Stimulated activated CD8-positive, alpha-beta memory T cell treated with anti-CD3 and anti-CD28 coated beads, Interleukin-4, amount 100 ng/mL, for 4 hours (primary cell): ENCODE measurements around the gene ZNF579.
"Not testable (repeated sequence)": the region's sequence is repeated elsewhere in the genome, so short reads cannot be mapped to it uniquely, and the experiment has no call there.

ENCODE experiments used
- DNase-seq, 2 donors: peaks; one replicate each; pipeline ENCODE4 v3.0.0-alpha.2; 2020; ENCODE audit warnings: low read depth in 2 of 2, low spot score in 1 of 2

Gene ZNF579

GRCh38 chr19:55573929-55574328 lies 6.7 kb downstream of the ZNF579 start:
- not testable (repeated sequence) for DNase-seq

DNA sequence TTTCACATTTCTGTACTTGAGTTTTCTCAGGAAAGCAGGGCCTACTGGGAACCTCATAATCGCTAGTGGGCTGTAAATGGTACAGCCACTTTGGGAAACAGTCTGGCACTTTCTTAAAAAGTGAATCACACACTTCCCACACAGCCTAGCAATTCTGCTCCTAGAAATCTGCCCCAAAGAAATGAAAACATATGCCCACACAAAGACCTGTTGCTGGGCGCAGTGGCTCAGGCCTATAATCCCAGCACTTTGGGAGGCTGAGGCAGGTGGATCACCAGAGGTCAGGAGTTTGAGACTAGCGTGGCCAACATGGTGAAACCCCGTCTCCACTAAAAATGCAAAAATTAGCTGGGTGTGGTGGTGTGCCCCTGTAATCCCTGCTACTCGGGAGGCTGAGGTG lies 11.2 kb downstream of the ZNF579 start:
- DNase-seq = not testable (repeated sequence)

GRCh38 chr19:55567708-55568328 lies 12.8 kb downstream of the ZNF579 start:
- DNase-seq = no peak

- no peak for DNase-seq
These were observed 13.8 kb downstream of the ZNF579 start for GRCh38 chr19:55566823-55567222.

GRCh38 chr19:55563261-55563690 lies 17.4 kb downstream of the ZNF579 start:
- DNase-seq = no peak

GRCh38 chr19:55559684-55560083 lies 21.0 kb downstream of the ZNF579 start:
- no peak for DNase-seq

DNA sequence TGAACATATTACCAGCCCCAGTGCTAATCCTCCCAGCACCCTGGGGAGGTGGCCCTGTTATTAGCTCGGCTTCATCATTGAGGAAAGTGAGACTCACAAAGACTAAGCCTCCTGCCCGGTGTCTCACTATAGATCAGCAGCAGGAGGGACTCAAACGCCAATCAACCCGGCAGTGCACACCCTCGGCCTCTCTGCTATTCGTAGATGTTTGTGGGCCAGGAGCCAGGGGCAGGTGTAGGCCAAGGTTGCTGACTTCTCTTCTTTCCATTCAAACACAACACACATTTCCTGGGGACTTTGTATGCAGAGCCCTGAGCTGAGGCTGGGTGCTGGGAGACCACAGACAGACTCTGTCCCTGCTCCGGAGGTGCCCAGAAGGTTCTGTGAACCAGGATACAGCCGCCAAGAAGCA lies 25.9 kb downstream of the ZNF579 start:
- no peak for DNase-seq

- no peak for DNase-seq
These were observed 26.3 kb downstream of the ZNF579 start for GRCh38 chr19:55554302-55554701.

- no peak for DNase-seq
These were observed 27.1 kb downstream of the ZNF579 start for GRCh38 chr19:55553217-55554182.

DNA sequence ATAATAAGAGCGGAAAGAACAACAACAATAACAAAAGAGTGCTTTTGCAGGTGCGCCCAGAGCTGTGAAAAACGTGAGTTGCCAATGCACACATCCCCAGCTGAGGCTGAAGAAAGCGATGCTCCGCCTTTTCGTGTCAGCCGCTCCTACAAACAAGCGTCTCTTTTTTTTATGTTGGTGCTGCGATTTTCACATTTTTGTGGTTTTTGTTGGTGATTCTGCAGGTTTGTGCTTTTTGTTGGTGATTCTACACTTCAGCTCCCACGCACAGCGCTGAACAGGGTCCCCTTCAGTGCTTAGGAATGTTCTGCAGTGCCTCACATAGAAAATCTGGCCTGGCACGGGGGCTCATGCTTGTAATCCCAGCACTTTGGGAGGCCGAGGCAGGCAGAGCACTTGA lies 28.0 kb downstream of the ZNF579 start:
- DNase-seq = no peak

GRCh38 chr19:55552206-55552605 lies 28.4 kb downstream of the ZNF579 start:
- no peak for DNase-seq

- DNase-seq = no peak
These were observed 30.4 kb downstream of the ZNF579 start for GRCh38 chr19:55550321-55550650.

DNA sequence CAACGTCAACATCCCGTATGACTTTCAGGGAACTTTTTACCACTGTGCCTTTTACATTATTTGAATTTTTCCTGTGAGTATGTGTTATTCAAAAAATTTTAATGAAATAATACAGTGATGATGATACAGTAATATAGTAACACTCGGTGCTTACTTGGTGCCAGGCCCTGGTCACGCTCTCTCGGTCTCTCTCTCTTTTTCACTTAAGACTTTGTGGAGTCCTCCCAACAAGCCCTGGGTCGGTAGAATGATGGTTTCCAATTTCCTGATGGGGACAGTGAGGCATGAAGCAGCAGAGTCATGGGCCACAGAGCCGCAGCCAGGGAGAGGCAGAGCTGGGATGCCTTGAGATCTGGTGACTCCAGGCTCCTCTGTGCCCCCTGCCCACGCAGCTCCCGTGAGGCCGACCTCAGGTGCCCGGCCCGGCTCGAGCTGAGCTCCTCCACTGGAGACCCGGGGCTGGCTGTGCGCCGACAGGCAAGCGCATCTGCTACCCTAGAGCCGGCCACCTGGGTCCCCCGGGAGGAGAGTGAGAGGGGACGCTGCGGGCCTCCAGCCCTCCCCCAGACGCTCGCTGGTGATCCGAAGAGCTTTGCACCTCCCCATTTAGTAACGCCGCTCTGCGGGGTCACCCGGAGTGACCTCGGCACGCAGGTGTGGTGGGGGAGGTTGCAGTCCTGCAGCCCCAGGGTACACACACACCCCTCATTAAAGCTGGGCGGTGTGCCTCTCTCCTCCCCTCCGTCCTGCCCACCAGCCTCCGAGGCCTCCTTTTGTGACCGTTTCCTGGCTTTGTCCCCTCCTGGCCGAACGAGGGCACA lies 30.9 kb downstream of the ZNF579 start:
- DNase-seq = no peak

- DNase-seq = no peak
These were observed 33.6 kb downstream of the ZNF579 start for GRCh38 chr19:55546822-55547614.

DNA sequence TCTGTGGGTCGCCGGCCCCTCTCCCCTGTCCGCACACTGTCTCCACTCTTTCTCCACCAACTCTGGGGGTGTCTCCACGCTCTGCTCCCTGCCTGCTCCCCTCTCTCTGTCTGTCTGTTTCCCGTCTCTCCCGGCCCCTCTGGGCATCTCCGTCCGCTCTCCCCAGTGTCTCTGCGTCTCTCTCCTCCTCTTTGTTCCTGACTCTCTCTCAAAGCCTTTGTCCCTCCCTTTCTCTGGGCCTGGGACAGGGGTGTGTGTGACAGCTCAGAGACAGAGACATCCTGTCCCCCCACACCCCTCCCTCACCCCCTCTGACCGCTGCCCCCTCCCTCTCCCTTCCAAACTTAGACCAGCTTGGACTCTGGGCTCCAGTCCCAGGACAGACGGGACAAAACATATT lies 34.6 kb downstream of the ZNF579 start:
- no peak for DNase-seq

DNA sequence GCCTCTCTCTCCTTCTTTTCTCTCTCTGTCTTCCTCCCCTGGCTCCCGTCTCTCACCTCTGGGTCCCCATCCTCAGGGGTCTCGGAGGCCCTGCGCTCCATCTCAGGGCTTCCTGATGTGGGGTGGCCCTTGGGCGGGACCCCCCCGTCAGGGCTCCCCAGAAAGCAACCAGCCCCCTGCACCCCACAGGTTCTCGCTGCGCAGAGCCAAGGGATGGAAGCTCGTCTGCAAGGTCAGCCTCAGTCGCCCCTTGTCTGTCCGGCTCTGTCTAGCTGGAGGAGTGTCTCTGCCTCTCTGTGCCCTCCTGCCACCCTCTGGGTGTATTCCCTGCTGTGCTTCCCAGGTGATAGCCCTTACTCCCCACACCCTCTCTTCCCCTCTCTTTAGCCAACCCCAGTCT lies 35.2 kb downstream of the ZNF579 start, which contains the start of gene SBK3:
SBK3 (minus strand) TSS at position 101 of the 400 bp plus-strand sequence; CDS start at position 101, 0 bp downstream.
- no peak for DNase-seq

DNA sequence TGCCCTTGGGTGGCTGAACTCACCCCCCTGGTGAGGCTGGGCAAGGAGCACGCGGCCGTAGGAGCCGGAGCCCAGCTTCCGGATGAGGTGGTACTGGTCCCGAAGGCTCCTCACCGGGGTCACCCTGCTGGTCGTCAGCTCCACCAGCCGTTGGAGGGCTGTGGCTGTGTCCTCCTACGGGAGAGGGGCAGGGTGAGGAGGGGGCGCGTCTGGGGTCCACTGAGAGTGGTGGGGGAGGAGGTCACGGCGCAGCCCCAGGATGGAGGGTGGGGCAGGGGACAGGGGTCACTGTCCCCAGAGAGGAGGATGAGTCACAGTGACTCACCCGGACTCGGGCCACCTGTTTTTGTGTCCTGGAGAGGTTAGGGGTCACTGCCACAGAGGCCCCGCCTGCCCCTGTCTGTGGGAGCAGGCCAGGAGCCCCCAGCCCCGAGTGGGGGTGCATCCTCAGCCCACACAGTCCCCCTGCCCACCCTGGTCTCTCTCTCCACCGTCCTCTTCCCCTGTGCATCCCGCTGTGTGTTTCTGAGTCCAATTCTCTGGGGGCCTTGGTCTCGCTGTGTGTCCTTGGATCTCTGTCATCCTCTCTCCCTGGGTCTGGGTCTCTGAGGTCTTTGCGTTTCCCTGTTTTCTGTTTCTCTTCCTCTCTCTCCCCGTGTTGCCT lies 35.7 kb downstream of the ZNF579 start:
- no peak for DNase-seq

DNA sequence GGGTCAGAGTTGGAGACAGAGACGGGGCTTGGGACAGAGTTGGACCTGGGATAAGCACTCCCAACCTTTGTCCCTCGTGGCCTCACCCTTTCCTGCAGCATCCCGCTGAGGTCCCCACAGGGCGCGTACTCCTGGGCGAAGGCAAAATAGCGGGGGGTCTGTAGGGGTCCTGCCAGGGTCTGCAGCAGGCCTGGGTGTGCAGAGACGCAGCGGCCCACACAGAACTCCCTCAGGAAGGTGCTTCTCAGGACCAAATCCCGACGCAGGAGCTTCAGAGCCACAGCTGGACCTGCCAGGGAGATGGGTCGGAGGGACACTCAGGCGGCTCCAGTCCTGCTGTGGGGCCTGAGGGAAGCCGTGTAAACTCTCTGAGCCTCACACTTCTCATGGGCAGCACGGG lies 36.6 kb downstream of the ZNF579 start:
- DNase-seq = no peak

DNA sequence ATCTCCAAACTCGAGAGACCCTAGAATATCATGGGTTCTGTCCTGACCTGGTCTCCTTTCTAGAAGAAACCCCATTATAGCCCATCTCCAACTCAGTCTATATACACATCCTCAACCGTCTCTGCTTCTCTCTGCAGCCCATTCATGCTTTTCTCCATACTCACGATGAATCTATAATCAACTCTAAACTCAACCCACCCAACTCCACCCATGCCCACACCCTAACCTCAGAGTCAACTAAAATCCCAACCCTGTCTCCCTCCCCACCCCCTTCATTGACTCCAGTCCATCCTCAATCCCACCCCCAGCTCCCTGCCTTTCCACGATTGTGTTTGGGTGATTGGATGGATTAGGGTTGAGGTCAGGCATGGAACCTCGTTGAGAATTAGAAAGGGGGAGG lies 37.1 kb downstream of the ZNF579 start:
- DNase-seq = no peak

GRCh38 chr19:55542292-55542855 lies 38.3 kb downstream of the ZNF579 start:
- DNase-seq = no peak
